ENCODE measurements around the gene SETD1B. TPM values are rescaled to one million over a fixed set of nuclear protein-coding genes. Genes with fewer than 3 reads are reported as not detected.

Gene SETD1B
- total RNA-seq, 4 donors from 2014 or later: 3.7 to 10.4 (median 6.6) TPM

GRCh38 chr12:121810234-121810817 lies 6.5 kb downstream of the SETD1B start:
- DNase-seq (ENCODE audit: low spot score): no peak
- TF ChIP-seq, protein P1, sequence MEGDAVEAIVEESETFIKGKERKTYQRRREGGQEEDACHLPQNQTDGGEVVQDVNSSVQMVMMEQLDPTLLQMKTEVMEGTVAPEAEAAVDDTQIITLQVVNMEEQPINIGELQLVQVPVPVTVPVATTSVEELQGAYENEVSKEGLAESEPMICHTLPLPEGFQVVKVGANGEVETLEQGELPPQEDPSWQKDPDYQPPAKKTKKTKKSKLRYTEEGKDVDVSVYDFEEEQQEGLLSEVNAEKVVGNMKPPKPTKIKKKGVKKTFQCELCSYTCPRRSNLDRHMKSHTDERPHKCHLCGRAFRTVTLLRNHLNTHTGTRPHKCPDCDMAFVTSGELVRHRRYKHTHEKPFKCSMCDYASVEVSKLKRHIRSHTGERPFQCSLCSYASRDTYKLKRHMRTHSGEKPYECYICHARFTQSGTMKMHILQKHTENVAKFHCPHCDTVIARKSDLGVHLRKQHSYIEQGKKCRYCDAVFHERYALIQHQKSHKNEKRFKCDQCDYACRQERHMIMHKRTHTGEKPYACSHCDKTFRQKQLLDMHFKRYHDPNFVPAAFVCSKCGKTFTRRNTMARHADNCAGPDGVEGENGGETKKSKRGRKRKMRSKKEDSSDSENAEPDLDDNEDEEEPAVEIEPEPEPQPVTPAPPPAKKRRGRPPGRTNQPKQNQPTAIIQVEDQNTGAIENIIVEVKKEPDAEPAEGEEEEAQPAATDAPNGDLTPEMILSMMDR (IDR thresholded peaks at IDR 0.05): no peak

DNA sequence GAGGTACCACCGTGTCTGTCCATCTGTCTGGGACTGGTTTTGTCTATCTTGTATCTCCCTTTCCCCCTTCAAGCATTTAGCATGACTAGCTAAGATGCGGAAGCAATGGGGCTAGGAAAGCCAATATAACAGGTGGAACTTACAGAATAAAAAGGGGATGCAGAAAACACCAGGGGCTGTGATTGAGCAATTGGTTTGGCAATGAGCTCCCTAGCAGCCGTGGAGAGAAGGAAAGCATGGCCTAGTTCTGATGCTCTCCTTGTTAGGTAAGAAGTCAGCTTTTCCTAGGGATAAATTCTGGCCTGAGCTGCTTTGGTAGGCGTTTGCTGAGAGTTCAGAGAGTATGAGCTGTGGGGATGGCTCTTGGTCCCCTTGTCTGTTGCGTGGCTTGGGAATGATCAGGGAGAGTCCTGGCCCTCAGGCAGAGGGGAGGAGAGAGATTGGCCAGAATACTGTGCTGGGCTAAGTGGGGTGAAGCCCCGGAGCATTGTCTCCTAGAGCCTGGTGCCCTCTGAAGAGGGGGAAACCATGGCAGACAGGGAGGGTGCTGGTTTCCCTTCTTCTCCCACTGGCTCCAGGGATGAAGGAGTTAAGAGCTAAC lies 7.1 kb downstream of the SETD1B start:
- ATAC-seq (ENCODE audit: low FRiP score): no peak
- DNase-seq (ENCODE audit: low spot score): no peak
- TF ChIP-seq, protein P1 (IDR thresholded peaks at IDR 0.05): no peak

More at GRCh38 chr12:121810234-121810817, 6.5 kb downstream of the SETD1B start:
- ATAC-seq (ENCODE audit: low FRiP score): no peak

DNA sequence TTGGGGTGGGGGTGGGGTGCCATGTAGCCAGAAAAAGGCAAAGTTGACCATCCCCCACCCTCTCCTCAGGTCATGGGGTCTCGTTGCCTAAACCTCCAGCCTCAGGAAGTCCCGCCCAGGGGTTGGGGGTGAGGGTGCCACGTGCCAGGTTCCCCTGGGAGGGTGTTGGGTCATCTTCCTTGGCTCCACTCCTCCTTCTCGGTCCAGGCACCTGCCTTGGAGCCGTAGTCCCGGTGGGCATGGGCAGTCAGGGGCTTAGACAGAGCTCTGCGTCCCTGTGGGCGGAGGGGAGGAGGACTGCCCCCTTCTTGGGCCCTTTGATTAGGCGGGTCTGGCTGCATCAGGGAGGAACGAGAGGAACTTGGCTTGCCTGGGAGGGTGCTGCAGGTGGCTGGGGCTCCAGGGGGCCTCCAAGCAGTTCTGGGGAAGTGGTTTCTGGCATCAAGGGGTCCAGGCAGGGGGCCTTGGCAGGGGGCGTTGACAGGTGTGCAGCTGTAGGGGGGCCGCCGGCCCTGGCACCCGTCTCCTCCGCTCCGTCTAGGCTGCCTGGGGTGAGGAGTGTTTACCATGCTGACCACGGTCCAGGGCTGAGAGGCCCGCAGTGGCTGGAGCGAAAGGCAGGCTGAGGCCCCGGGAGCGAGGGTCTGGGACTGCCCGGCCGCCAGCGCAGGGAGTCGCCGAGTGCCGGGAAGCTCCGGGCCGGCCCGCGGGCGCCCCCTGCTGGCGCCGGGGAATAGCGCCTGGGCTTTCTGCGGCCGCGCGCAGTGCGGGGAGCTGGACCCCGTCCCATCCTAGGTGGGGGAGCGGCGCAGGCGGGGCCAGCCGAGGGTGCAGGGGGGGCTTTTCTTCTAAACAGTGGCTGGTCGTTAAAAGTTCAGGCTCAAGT lies 7.9 kb downstream of the SETD1B start:
- ATAC-seq (ENCODE audit: low FRiP score) (peak; percentile 87), DNase-seq (ENCODE audit: low spot score) (no peak)
- TF ChIP-seq, protein P1 (IDR thresholded peaks at IDR 0.05): peak in 2 of 3 donors; percentile 65 to 97

GRCh38 chr12:121812320-121812871 lies 8.6 kb downstream of the SETD1B start:
- TF ChIP-seq, protein P1 (IDR thresholded peaks at IDR 0.05): no peak
- peak; percentile 80 for ATAC-seq (ENCODE audit: low FRiP score)
- no peak for DNase-seq (ENCODE audit: low spot score)

DNA sequence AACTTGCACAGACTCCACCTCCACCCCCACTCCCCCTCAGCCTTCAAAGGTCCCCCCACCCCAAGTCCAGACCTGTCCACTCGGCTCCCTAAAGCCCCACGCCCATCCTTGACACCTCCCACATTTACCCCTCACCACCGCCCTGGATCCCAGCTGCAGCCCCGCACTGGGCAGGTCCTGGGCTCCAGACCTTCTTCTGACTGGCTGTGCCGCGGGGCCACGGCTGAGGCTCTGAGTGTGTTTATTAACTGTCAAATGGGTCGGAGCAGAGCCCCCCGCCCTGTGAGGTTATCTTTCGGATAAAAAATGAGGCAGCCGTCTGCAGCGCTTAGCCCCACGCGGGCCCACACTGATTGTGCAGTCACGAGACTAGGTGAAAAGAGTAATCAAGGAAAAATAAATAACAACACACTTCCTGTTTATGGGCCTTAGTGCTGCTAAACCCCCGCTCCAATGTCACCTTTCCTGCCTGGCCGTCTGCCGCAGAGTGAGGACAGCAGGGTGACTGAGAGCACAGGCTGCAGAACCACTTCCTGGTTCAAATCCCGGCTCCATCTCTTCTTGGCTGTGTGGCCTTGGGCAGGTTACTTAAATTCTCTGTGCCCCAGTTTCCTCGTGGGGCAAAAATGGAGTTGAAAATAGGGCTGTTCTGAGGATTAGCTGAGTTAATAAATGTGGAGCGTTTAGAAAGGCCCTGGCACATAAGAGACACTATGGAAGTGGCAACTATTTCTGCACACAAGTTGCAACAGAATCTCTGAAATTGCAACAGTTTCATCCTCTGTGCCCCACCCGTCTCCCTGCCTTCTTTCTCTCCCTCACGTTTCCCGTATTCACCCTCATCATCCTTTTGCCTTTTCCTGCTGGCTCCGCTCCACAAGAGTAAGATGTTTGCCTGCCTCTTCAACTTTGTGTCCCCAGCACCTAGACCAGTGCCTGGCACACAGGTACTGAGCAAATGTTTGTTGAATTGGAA lies 9.4 kb downstream of the SETD1B start:
- ATAC-seq (ENCODE audit: low FRiP score) (no peak), DNase-seq (ENCODE audit: low spot score) (no peak)
- TF ChIP-seq, protein P1 (IDR thresholded peaks at IDR 0.05): no peak

DNA sequence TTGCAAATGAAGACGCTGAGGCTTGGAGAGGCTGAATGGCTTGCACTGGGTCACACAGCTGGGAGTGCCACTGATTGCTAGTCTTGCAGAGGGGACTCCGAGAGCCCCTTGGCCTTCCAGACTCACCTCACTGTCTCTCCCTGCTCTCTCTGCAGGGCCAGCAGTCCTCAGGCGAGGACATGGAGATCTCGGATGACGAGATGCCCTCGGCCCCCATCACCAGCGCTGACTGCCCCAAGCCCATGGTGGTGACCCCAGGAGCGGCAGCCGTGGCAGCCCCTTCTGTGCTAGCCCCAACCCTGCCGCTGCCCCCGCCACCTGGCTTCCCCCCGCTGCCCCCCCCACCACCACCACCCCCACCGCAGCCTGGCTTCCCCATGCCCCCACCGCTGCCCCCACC lies 10.1 kb downstream of the SETD1B start:
- no peak for DNase-seq (ENCODE audit: low spot score)
- TF ChIP-seq, protein P1 (IDR thresholded peaks at IDR 0.05): no peak

More for the DNA sequence above, 10.1 kb downstream of the SETD1B start:
- no peak for ATAC-seq (ENCODE audit: low FRiP score)
